ENCODE data around the gene TRIM42.

Gene TRIM42

GRCh38 chr3:140710711-140711389, 33.0 kb downstream of the TRIM42 start:
- no peak for DNase-seq

- DNase-seq, result no peak
Observed at GRCh38 chr3:140711390-140712035, 33.6 kb downstream of the TRIM42 start.

GRCh38 chr3:140712301-140712700, 34.4 kb downstream of the TRIM42 start:
- DNase-seq, result no peak

GRCh38 chr3:140715035-140715434, 37.2 kb downstream of the TRIM42 start:
- peak; percentile 38 for DNase-seq

GRCh38 chr3:140717921-140718320, 40.1 kb downstream of the TRIM42 start:
- DNase-seq, result no peak

- peak; percentile 64 for DNase-seq
Observed at GRCh38 chr3:140719841-140720614, 42.2 kb downstream of the TRIM42 start.

- no peak for DNase-seq
Observed at GRCh38 chr3:140723576-140723975, 45.7 kb downstream of the TRIM42 start.

GRCh38 chr3:140724856-140725812, 47.3 kb downstream of the TRIM42 start:
- DNase-seq, result no peak

- no peak for DNase-seq
Observed at GRCh38 chr3:140726066-140726465, 48.2 kb downstream of the TRIM42 start.

GRCh38 chr3:140727886-140728285, 50.0 kb downstream of the TRIM42 start:
- no peak for DNase-seq

- no peak for DNase-seq
Observed at GRCh38 chr3:140731440-140732119, 53.7 kb downstream of the TRIM42 start.

- no peak for DNase-seq
Observed at GRCh38 chr3:140733623-140734022, 55.8 kb downstream of the TRIM42 start.

GRCh38 chr3:140736863-140737460, 59.1 kb downstream of the TRIM42 start:
- DNase-seq, result peak; percentile 54

GRCh38 chr3:140742116-140742515, 64.3 kb downstream of the TRIM42 start:
- no peak for DNase-seq

GRCh38 chr3:140748171-140748570, 70.3 kb downstream of the TRIM42 start:
- no peak for DNase-seq

GRCh38 chr3:140748903-140749302, 71.0 kb downstream of the TRIM42 start:
- DNase-seq, result no peak

Data from NCI-H2171 (cell line).